ENCODE results near the gene KCNC1.

Gene KCNC1

DNA sequence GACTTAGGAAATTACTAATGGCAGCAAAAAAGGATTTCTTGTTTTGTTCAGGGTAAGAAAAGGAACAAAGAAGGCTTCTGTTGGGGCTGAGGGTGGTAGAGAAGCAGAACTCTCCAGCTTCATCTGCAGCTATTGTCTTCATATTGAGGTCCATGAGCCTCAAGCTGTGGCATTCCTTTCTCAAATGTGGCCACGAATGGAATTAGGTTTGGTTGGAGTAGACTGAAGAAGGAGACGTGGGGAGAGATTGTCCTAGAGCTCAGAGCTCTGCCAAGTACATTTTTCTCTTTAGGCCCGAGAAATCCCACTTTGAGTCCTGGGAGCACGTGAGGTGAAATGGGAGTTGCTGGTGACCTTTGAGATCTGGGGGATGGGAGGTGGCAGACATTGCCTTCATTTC, 41.0 kb upstream of the KCNC1 start:
- TF ChIP-seq, protein P1, sequence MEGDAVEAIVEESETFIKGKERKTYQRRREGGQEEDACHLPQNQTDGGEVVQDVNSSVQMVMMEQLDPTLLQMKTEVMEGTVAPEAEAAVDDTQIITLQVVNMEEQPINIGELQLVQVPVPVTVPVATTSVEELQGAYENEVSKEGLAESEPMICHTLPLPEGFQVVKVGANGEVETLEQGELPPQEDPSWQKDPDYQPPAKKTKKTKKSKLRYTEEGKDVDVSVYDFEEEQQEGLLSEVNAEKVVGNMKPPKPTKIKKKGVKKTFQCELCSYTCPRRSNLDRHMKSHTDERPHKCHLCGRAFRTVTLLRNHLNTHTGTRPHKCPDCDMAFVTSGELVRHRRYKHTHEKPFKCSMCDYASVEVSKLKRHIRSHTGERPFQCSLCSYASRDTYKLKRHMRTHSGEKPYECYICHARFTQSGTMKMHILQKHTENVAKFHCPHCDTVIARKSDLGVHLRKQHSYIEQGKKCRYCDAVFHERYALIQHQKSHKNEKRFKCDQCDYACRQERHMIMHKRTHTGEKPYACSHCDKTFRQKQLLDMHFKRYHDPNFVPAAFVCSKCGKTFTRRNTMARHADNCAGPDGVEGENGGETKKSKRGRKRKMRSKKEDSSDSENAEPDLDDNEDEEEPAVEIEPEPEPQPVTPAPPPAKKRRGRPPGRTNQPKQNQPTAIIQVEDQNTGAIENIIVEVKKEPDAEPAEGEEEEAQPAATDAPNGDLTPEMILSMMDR (IDR thresholded peaks at IDR 0.05; ENCODE audit: control insufficient read depth, extremely low read depth, insufficient read depth), result no peak
- H3K4me3 ChIP-seq (ENCODE audit: low read depth, low read length), result no peak overlapping the region
- no peak for DNase-seq (ENCODE audit: low read depth)

GRCh38 chr11:17694494-17695110, 40.0 kb upstream of the KCNC1 start:
- TF ChIP-seq, protein P1 (IDR thresholded peaks at IDR 0.05; ENCODE audit: control insufficient read depth, extremely low read depth, insufficient read depth), result no peak
- H3K4me3 ChIP-seq (ENCODE audit: low read depth, low read length), result no peak overlapping the region

GRCh38 chr11:17695454-17696441, 38.8 kb upstream of the KCNC1 start:
- TF ChIP-seq, protein P1 (IDR thresholded peaks at IDR 0.05; ENCODE audit: control insufficient read depth, extremely low read depth, insufficient read depth), result no peak
- DNase-seq (ENCODE audit: low read depth), result no peak
- no peak overlapping the region for H3K4me3 ChIP-seq (ENCODE audit: low read depth, low read length)

More at GRCh38 chr11:17694494-17695110, 40.0 kb upstream of the KCNC1 start:
- no peak for DNase-seq (ENCODE audit: low read depth)

DNA sequence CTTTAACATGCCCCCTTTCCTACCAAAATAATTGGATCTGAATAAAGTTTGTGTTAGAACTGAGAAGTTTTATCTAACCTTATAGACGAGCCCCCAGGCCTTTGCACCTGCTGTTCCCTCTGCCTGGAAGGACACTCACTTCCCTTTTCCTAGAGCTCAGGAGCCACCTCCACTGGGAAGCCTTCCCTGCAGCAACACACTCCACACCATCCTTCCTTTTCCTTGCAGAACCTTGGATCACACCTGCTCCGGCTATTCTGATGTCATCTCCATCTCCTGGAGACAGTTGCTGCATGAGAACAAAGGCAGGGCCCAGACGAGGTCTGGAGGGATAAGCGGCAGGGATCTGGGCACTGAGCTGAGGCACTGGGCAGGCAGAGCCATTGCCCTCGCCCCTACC, 37.8 kb upstream of the KCNC1 start:
- no peak for DNase-seq (ENCODE audit: low read depth)
- H3K4me3 ChIP-seq (ENCODE audit: low read depth, low read length), result no peak overlapping the region
- TF ChIP-seq, protein P1 (IDR thresholded peaks at IDR 0.05; ENCODE audit: control insufficient read depth, extremely low read depth, insufficient read depth), result no peak

GRCh38 chr11:17697175-17697949, 37.2 kb upstream of the KCNC1 start:
- no peak overlapping the region for H3K4me3 ChIP-seq (ENCODE audit: low read depth, low read length)
- no peak for DNase-seq (ENCODE audit: low read depth)
- TF ChIP-seq, protein P1 (IDR thresholded peaks at IDR 0.05; ENCODE audit: control insufficient read depth, extremely low read depth, insufficient read depth), result no peak

DNA sequence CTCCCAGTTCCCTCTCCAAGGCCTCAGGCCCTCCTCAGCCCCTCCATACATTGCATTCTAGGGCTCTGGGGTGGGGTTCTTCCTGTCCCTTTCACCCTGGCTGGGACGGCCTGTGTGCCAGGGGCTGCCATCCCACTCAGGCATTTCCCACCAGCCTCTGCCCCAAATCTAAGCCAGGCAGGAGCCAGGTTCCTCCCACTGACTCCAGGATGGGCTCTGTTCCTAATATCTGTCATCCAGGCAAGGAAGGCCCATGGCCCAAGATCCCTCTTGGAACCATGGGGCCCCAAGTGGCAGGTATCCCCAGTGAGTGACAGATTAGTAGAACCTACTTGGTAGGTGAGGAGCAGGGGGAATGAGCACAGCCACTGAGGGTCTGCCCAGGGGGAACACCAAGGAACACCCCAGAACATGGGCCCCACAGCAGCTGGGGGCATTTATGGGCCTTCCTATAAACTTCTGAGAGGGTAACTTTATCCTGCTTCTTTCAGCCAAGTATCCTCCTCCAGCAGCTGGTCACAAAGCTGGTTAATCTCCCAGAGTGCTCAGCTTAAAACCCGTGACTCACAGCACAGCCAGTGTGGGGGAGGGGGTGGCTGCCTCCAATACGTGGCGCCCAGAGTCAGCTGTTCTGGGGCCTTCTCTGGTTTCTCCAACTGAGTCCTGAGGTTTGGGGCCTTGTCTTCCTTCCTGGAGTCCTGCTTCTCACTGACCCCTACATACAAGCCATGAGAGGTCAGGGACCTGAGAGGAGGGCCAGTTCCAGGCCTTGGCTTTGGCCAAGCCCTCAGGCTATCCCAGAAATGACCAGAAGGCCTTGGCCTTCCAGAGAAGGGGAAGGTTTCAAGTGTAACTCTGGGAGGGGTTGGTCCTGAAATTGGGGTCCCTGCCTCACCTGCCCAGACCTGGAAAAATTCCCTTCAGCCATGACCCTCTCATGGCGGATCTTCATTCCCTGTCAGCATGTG, 35.1 kb upstream of the KCNC1 start:
- DNase-seq (ENCODE audit: low read depth), result no peak

More for the DNA sequence above, 35.1 kb upstream of the KCNC1 start:
- H3K4me3 ChIP-seq (ENCODE audit: low read depth, low read length), result no peak overlapping the region
- TF ChIP-seq, protein P1 (IDR thresholded peaks at IDR 0.05; ENCODE audit: control insufficient read depth, extremely low read depth, insufficient read depth), result no peak

All from LNCaP clone FGC (cell line).